IPS-11a (cell line): ENCODE data around the gene BHLHA15.

Experiments
- H3K4me3 ChIP-seq: one replicate; pipeline ENCODE4 v1.5.1; 2013; ENCODE audit warnings: low read depth, low read length, control low read depth

Gene BHLHA15

DNA sequence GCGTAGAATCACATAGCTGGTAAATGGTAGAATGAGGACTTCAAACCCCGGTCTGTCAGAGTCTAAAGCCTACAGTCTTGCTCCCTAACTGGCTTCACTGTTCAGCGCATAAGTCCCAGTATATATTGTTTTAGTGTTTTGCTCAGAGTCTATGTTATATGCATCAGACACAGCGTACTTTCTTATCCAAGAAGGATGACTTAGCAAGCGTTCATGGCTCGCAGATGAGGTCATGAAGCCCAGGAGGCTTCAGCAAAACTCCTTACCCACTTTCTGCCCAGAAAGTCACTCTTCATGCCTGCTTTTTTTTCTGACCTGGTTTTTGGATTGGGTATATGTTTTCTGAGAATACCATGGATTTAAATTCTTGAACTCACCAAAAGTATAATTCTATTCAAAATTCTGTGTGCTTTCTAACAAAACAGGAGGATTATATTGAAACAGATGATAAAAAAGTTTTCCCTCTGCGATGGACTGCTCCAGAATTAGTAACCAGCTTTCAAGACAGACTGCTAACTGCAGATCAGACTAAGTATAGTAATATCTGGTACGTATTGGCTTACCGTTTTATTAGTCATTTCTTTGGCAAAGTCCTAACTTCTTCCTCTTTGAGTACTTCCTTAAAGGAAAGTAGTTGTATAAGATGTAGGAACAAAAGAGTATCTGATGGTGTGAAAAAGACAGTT is 24.6 kb upstream of the BHLHA15 start:
- H3K4me3 ChIP-seq: no peak overlapping the region

DNA sequence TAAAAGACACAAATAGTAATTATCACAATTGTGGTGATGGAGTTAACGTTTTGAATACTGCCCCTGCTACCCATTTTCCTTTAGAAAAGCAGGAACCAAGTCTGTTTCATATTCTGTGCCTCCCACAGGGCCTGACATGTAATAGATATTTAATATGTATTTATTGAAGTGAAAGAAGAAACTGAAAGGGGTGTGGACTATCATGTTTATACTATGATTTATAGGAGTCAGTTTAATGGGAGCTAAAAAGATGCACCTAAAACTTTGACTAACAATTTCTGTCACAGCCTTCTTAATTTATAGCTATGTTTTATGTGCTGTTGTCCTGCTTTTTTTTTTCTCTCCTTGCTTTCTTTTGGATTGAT is 24.1 kb upstream of the BHLHA15 start:
- H3K4me3 ChIP-seq: no peak overlapping the region

DNA sequence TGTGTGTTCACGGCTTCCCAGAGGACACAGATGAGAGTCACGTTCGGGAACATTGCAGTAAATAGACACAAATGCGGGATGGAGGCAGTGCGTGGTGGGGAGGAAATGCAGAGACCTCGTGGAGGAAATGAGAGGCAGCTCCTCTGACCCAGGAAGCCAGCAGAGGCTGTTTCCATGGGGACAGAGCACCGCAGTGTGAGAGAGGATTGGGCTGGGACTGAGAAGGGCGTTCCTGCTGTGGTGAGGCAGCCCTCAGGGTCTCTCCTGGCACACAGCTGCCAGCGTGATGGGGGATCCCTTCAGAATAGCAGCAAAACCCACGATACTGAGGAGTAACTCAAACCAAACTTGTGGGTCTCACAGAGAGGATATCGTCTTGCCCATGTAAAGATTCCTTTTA is 21.7 kb upstream of the BHLHA15 start:
- no peak overlapping the region for H3K4me3 ChIP-seq

DNA sequence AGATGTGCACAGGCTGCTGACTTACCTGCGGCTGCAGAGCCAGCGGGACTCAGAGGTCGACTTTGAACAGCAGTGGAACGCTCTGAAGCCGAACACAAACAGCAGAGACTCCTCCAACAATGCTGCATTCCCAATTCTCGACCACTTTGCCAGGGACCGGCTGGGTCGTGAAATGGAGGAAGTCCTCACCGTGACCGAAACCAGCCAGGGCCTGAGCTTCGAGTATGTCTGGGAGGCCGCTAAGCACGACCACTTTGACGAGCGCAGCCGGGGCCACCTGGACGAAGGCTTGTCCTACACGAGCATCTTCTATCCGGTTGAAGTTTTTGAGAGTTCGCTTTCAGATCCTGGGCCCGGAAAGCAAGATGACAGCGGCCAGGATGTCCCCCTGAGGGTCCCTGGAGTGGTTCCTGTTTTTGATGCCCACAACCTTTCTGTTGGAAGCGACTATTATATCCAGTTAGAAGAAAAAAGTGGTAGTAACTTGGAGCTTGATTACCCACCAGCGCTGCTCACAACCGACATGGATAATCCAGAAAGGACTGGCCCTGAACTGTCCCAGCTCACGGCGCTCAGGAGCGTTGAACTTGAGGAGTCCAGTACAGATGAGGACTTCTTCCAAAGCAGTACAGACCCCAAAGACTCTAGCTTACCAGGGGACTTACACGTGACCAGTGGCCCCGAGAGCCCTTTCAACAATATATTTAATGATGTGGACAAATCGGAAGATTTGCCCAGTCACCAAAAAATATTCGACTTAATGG is 19.4 kb upstream of the BHLHA15 start:
- no peak overlapping the region for H3K4me3 ChIP-seq

DNA sequence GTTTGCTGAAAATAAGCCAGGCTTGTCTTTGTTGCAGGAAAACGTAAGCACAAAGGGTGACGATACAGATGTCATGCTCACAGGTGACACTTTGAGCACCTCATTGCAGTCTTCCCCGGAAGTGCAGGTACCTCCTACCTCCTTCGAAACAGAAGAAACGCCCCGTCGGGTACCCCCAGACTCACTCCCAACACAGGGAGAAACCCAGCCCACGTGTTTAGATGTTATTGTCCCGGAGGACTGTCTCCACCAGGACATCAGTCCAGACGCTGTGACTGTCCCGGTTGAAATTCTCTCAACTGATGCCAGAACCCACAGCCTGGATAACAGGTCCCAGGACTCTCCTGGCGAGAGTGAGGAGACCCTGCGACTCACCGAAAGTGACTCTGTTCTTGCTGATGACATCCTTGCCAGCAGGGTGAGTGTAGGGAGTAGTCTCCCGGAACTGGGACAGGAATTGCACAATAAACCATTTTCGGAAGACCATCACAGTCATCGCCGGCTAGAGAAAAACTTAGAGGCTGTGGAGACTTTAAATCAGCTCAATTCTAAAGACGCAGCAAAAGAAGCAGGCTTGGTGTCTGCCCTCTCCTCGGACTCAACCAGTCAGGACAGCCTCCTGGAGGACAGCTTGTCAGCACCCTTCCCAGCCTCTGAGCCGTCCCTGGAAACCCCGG is 18.3 kb upstream of the BHLHA15 start:
- no peak overlapping the region for H3K4me3 ChIP-seq

DNA sequence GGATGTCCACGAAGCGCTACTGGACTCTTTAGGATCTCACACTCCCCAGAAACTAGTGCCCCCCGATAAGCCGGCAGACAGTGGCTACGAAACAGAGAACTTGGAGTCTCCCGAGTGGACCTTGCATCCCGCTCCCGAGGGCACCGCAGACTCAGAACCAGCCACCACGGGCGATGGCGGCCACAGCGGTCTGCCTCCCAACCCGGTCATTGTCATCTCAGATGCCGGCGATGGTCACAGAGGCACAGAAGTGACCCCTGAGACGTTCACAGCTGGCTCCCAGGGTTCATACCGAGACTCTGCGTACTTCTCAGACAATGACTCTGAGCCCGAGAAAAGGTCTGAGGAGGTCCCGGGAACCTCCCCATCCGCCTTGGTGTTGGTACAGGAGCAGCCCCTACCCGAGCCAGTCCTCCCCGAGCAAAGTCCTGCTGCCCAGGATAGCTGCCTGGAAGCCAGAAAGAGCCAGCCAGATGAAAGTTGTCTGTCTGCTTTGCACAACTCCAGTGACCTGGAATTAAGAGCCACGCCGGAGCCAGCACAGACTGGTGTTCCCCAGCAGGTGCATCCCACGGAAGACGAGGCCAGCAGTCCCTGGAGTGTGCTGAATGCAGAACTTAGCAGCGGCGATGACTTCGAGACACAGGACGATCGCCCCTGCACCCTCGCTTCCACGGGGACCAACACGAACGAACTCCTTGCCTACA is 17.6 kb upstream of the BHLHA15 start:
- H3K4me3 ChIP-seq: no peak overlapping the region

DNA sequence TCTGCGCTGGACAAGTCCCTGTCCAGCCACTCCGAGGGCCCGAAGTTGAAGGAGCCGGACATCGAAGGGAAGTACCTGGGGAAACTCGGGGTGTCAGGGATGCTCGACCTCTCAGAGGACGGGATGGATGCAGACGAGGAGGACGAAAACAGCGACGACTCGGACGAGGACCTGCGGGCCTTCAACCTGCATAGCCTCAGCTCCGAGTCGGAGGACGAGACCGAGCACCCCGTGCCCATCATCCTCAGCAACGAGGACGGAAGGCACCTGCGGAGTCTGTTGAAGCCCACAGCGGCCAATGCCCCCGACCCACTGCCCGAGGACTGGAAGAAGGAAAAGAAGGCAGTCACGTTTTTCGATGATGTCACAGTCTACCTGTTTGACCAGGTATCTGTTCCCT is 17.1 kb upstream of the BHLHA15 start:
- H3K4me3 ChIP-seq: no peak overlapping the region

DNA sequence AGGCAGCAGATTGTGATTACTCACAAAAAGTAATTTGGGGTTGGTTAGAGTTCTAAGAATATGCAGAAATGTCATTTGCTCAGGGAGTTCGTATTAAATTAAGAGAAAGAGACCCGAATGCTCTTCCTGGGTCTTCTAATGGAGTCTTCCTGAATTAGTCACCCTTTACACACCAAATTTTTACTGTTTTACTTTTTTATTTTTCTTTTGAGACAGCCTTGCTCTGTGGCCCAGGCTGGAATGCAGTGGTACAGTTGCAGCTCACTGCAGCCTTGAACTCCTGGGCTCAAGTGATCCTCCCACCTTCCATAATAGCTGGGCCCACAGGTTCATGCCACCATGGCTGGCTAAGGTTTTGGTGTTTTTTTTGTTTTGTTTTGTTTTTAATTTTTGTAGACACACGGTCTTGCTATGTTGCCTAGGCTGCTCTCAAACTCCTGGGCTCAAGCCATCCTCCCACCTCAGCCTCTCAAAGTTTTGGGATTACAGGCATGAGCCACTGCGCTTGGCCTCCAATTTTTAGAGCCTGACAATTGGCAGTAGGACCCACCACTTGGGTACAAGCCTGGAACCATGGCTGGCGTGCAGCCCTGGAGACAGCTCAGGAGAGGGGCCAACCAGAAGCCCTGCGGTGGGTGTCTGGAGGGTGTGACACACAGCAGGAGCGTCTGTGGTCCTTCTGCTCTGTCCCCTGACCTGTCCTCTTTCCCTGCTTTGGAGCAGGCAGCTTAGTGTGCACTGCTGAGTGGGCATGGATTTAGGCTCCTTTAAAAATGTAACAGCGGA is 16.4 kb upstream of the BHLHA15 start:
- no peak overlapping the region for H3K4me3 ChIP-seq

DNA sequence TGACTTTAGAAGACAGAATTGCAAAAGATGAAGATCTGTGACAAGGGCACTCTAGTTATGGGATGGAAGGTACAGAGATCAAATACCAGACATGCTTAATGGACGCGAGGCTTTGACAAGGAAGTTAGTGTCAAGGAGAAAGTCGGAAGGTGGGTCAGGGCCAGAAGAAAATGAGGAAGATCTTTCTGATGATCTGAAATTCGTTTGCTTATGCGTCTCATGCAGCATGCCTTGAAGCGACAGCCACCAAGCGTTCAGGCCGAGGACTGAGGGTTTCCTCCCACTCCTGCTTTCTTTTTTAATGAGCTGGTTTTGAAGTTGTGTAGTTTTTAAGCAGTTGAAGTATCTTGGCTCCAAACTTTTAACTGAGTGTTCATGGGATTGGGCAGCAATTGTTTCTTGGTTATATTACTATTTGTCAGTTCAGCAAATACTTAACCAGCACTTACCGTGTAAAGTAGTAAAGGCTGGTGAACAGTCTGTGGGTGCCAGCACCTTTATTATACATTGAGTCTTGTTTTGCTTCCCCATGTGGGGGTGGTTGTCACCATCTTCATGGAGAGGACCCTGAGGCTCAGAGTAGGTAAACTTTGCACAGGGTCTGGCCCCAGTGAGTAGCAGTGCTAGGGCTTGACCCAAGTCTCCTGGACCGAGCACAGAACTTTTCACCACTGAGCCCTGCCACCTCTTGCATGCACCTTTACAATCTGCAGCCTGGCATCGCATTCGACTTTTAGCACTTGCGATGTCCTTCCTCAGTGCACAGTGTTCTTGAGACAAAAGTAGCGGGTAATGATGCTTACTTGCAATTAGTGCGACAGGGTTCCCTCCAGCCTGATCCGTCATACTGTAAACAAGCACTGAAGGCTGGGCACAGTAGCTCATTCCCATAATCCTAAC is 14.3 kb upstream of the BHLHA15 start:
- no peak overlapping the region for H3K4me3 ChIP-seq

DNA sequence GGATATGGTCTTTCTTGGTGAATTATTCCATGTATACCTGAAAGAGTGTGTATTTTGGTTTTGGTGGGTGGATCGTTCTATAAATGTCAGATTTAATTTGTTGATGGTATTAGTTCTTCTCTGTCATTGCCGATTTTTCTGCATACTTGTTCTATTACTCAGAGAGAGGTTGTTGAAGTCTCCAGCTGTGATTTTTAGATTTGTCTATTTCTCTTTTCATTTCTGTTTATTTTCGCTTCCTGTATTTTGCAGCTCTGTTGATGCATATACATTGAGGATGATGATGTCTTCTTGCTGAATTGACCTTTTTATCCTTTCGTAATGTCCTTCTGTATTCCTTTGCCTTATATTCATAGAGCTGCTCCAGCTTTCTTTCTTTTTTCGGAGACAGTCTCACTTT is 12.1 kb upstream of the BHLHA15 start:
- no peak overlapping the region for H3K4me3 ChIP-seq

DNA sequence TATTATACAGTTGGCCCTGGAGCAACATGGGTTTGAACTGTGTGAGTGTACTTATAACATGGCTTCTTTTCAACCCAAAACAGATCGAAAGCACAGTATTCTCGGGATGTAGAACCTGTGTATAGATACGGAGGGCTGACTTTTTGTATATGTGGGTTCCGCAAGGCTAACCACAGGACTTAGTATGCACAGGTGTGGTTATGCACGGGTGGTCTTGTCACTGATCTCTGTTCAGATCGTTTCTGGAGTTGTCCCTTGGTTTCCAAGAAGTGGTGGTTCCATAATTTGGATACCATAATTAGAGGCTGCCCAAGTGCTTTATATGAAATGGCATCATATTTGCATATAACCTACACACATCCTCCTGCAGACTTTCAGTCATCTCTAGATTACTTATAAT is 10.9 kb upstream of the BHLHA15 start:
- no peak overlapping the region for H3K4me3 ChIP-seq

DNA sequence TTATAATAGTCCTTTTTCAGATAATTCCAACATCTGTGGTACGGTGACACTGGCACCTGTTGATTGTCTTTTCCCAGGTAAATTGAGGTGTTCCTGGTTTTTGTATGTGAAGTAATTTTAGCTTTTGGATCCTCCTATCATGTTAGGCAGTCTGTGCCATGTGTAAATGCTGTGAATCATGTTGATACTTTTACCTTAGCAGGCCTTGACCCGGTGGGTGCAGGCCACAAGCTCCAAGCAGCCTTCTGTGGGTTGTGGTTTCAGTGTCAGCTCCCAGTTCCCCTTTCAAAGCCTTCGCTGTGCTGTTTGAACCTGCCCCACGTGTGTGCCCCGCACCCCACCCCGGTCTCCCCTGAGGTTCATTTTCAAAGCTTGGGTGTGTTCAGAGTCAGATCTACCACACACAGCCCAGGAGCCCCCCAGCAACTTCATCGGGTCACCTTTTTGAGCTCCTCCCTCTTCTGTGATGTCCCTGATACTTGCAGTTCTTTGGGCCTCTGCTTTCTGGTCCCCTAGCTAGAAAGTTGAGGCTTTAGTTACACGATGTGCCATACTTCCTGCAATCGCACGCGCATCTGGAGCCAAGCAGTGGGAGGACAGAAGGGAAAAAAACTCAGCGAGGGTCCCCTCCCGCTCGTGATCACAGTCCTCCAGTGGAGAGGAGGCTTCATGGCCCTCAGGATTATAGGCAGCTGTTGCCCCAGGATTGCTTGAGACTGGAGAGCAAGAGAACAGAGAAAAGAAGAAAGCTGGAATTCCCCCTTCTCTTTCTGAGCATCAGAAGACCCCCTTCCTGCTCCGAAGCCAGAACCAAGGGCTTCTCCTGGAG is 8.7 kb upstream of the BHLHA15 start:
- H3K4me3 ChIP-seq: no peak overlapping the region

DNA sequence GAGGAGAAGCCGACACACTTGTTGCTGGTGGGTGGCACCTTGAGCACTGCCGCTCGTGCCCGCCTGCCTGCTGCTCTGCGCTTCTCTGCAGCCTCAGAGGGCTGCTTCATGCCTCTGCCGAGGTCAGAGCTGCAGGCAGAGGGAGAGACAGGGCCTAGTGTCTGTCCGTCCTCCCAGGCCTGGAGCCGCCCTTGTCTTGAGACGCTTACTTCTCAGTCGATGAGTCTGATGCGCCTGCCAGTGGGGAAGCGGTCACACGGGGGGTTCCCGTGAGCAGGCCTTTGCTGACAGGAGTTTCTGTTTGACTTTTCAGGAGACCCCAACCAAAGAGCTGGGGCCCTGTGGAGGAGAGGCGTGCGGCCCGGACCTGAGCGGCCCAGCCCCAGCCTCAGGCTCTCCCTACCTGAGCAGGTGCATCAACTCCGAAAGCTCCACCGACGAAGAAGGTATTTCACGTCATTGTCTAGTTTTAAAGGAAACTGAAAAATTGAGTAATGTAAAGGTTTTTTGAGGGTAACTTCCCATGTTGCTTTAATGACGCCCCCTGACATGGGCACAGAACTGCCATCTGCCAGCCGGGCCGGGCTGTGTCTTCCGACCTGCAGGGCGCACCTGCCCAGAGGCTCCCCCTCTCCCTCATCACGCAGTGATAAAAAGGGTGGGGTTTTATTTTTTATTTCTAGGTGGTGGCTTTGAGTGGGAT is 7.8 kb upstream of the BHLHA15 start:
- no peak overlapping the region for H3K4me3 ChIP-seq

DNA sequence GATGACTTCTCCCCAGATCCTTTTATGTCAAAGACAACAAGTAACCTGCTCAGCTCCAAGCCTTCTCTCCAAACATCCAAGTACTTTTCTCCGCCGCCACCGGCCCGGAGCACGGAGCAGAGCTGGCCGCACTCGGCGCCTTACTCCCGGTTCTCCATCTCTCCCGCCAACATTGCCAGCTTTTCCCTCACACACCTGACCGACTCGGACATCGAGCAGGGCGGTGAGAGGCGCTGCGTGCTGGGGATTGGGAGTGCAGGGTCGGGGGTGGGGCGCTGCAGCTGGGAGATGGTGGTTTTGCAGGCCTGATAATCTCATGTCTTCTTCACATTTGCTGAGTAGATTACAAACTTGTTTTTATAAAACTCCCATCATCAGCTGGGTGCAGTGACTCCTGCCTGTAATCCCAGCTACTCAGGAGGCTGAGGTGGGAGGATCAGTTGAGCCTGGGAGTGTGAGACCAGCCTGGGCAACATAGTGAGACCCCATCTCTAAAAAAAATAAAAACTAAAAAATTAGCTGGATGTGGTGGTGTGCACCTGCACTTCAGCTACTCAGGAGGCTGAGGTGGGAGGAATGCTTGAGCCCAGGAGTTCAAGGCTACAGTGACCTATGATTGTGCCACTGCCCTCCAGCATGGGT is 7.2 kb upstream of the BHLHA15 start:
- H3K4me3 ChIP-seq: no peak overlapping the region

DNA sequence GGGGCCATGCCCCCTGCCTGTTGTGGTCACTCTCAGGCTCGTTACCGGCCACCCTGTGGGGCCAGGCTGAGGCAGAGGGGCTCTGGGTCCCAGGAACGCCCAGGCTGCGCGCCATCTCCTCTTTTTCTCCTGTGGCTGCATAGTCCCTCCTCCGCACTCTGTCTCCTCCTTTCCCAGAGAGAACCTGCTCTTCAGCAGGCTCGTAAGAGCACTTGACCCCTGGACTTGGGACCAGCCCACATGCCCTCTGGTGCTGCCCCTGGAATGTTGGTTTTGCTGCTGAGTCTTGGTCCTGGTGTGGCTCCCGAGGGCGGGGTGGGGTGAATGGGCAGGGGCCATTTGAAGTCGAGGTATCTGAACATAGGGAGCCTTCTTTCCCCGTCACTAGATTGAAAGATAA is 6.6 kb upstream of the BHLHA15 start:
- H3K4me3 ChIP-seq: no peak overlapping the region

DNA sequence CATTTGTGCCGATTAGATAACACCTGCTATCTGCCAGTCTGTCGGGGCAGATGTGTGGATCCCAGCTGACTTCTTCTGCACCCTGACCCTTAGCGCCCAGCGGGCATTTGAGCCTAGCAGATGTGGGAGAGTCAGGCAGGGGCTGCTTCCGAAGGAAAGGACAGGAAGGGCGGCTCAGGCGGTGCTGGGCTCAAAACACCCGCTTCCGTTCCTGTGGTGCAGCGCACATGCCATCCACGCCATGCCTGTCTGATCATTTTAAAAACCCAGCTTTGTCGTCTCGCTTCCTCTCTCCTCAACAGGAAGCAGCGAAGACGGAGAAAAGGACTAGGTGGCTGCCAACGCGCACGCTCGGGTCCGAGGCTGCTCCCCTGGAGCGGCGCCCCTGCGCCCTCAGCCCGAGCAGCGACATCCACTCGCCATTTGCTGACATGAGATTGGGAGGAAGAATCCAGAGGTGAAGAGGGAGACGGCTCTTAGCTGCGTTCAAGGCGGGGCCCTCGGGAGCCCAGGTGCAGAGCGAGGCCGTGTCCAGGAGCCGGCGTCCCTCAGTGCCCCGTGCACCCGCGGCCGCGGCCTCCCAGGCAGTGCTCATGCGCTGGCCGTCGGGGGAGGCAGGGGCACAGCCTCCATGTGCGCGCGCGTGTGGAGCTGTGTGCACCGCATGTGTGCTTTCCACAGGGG is 5.9 kb upstream of the BHLHA15 start:
- no peak overlapping the region for H3K4me3 ChIP-seq
